ENCODE results near the gene NDUFAF8. TPM values are rescaled to one million over a fixed set of nuclear protein-coding genes. Genes with fewer than 3 reads are reported as not detected.

Gene NDUFAF8
- total RNA-seq, 2 experiments from 2014 or later: 34.6 to 38.6 TPM

DNA sequence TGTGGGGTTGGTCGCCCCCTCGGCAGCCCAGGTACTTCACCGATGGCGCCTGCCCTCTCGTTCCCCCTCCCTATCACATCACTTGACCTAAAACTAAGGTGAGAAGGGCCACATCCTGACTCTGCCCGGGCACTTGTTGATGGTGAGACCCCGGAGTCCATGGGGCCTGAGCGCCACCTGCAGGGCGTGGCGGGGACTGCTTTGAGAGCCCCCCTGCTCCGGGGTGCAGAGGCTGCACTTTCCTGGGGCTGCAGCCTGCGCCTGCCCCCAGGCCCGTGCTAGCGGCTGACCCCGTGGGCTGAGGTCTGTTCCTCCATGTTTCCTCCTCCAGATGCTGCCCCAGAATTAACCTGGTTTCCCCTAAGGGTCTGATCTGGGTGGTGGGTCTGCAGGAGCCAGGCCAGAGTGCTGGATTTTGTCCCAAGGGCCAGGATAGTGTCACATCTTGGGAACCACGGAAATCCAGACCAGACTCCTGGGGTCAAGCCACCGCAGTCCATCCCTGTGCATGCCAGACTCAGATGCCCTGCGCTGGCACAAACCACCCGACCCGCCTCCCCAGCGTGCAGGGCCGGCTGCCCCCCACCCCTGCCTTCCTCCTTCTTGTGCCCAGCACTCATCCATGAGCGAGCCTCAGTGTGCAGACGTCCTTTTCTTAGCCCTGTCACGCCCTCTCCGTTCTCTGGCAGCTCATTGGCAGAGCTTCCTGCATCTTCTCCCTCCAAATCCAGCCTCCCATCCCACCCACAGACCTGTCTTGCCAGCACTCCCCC, 2.7 kb downstream of the NDUFAF8 start:
- TF ChIP-seq, protein P1, sequence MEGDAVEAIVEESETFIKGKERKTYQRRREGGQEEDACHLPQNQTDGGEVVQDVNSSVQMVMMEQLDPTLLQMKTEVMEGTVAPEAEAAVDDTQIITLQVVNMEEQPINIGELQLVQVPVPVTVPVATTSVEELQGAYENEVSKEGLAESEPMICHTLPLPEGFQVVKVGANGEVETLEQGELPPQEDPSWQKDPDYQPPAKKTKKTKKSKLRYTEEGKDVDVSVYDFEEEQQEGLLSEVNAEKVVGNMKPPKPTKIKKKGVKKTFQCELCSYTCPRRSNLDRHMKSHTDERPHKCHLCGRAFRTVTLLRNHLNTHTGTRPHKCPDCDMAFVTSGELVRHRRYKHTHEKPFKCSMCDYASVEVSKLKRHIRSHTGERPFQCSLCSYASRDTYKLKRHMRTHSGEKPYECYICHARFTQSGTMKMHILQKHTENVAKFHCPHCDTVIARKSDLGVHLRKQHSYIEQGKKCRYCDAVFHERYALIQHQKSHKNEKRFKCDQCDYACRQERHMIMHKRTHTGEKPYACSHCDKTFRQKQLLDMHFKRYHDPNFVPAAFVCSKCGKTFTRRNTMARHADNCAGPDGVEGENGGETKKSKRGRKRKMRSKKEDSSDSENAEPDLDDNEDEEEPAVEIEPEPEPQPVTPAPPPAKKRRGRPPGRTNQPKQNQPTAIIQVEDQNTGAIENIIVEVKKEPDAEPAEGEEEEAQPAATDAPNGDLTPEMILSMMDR (IDR thresholded peaks at IDR 0.05): peak; percentile 40
- H3K4me3 ChIP-seq (ENCODE audit: low read length): no peak overlapping the region
- ChIA-PET CTCF (no interaction called here), POLR2A (no interaction called here)
- no peak overlapping the region for H3K27ac ChIP-seq (ENCODE audit: low read depth in 1 of 2, low read length in 2 of 2)
- H3K9me3 ChIP-seq (ENCODE audit: control insufficient read depth in 1 of 2, insufficient read depth in 1 of 2, low read length in 2 of 2): no peaks in the 10 kb centered on the region
- Mint-ChIP-seq H3K9me3 (no peaks in the 10 kb centered on the region), H3K27ac (no peak overlapping the region), H3K36me3 (ENCODE audit: low read depth) (peaks cover 10% of the 10 kb centered on the region), H3K4me3 (peak overlapping the region; percentile 90), H3K27me3 (no peaks in the 10 kb centered on the region), H3K4me1 (ENCODE audit: low read depth) (peaks cover 35% of the 10 kb centered on the region)
- DNase-seq: peak; percentile 27 to 75 (median 56)
- intact Hi-C loops (cut with DNase I, micrococcal nuclease): loop anchor here (1.0 to 5.0 kb wide), 4 partner anchors 100 to 210 kb away; no protein-coding TSS in a partner anchor
- H3K36me3 ChIP-seq (ENCODE audit: insufficient read depth, low read length): peaks cover 11% of the 10 kb centered on the region
- ATAC-seq (ENCODE audit: poor library complexity): no peak
- H3K4me1 ChIP-seq (ENCODE audit: insufficient read depth, low read length): peaks cover 45% of the 10 kb centered on the region
- H3K27me3 ChIP-seq (ENCODE audit: control insufficient read depth in 1 of 2, insufficient read depth in 2 of 2, low read length in 2 of 2): no peaks in the 10 kb centered on the region

DNA sequence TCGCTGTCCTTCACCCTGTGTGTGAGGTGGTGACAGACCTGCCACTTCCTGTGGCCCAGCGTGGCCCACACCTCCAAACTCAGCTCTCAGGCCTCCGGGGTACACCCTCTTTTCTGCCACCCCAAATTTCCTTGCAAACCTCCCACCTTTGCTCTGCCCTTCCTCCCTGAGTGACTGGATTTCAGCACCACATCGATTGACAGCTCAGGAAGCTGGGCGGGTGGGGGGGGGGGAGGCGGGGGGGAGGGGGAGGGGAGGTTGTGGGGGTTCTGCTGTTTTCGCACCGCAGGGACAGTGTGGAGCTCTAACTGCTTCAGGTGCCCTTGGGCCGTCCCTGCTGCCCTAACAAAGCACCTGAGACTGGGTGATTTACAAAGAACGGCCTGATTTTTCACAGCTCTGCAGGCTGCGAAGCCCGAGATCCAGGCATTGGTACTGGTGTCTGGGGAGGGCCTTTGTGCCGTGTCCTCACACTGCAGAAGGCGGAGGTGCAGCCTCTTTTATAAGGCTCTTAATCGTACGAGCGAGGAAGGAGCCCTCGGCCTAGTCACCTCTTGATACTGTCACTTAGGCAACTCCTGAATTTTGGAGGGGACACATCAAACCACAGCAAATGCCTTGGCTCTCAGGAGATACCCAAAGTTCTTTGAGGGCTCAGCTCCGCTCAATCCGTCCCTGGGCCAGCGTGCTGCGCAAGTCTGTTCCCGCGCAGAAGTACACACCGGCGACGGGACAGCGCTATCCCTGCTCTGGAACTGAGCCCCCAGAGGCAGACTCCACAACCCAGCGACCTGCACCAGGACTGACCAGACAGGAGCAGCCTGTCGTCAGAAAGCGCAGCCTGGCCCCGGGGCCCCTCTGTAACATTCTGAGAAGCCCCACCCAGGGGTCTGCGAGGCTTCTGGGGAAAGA, 3.6 kb downstream of the NDUFAF8 start:
- ChIA-PET CTCF (no interaction called here), POLR2A (no interaction called here)
- peaks cover 36% of the 10 kb centered on the region for H3K4me1 ChIP-seq (ENCODE audit: insufficient read depth, low read length)
- peaks cover 29% of the 10 kb centered on the region for H3K4me1 Mint-ChIP-seq (ENCODE audit: low read depth)
- intact Hi-C loops (cut with DNase I, micrococcal nuclease): loop anchor here (5.0 kb wide), 2 partner anchors 100 to 210 kb away; no protein-coding TSS in a partner anchor
- H3K9me3 Mint-ChIP-seq: no peaks in the 10 kb centered on the region
- no peaks in the 10 kb centered on the region for H3K27me3 ChIP-seq (ENCODE audit: control insufficient read depth in 1 of 2, insufficient read depth in 2 of 2, low read length in 2 of 2)
- no peaks in the 10 kb centered on the region for H3K9me3 ChIP-seq (ENCODE audit: control insufficient read depth in 1 of 2, insufficient read depth in 1 of 2, low read length in 2 of 2)
- TF ChIP-seq, protein P1 (IDR thresholded peaks at IDR 0.05): no peak
- peaks cover 10% of the 10 kb centered on the region for H3K36me3 Mint-ChIP-seq (ENCODE audit: low read depth)
- DNase-seq (no peak), ATAC-seq (ENCODE audit: poor library complexity) (no peak)
- H3K27ac ChIP-seq (ENCODE audit: low read depth in 1 of 2, low read length in 2 of 2): no peak overlapping the region
- H3K27ac Mint-ChIP-seq: no peak overlapping the region
- H3K4me3 Mint-ChIP-seq: peak overlapping the region; percentile 74
- no peak overlapping the region for H3K4me3 ChIP-seq (ENCODE audit: low read length)
- no peaks in the 10 kb centered on the region for H3K27me3 Mint-ChIP-seq
- peaks cover 11% of the 10 kb centered on the region for H3K36me3 ChIP-seq (ENCODE audit: insufficient read depth, low read length)

DNA sequence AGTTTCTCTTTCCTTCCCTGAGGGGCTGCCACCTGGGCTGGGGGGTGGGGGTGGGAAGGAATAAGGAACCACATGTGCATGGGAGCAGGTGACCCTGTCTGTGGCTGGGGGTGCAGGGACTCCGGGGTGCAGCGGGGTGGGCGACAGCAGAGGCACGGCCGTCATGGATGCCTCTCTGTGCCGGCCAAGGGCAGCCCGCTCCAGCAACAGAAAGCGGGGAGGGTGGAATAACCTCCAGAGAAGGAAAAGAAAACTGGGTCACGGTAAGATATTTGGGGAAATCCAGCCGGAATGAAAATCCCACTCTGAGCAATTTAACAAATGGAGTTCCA, 4.2 kb downstream of the NDUFAF8 start:
- POLR2A ChIA-PET: no interaction called here
- peaks cover 30% of the 10 kb centered on the region for H3K4me1 ChIP-seq (ENCODE audit: insufficient read depth, low read length)
- no peak for ATAC-seq (ENCODE audit: poor library complexity)

More for the DNA sequence above, 4.2 kb downstream of the NDUFAF8 start:
- H3K4me3 Mint-ChIP-seq: no peak overlapping the region
- Histone ChIP-seq H3K27ac (ENCODE audit: low read depth in 1 of 2, low read length in 2 of 2) (no peak overlapping the region), H3K4me3 (ENCODE audit: low read length) (no peak overlapping the region), H3K36me3 (ENCODE audit: insufficient read depth, low read length) (peaks cover 11% of the 10 kb centered on the region), H3K27me3 (ENCODE audit: control insufficient read depth in 1 of 2, insufficient read depth in 2 of 2, low read length in 2 of 2) (no peaks in the 10 kb centered on the region), H3K9me3 (ENCODE audit: control insufficient read depth in 1 of 2, insufficient read depth in 1 of 2, low read length in 2 of 2) (no peaks in the 10 kb centered on the region)
- TF ChIP-seq, protein P1 (IDR thresholded peaks at IDR 0.05): no peak
- no peak for DNase-seq
- no peaks in the 10 kb centered on the region for H3K27me3 Mint-ChIP-seq
- CTCF ChIA-PET: no interaction called here
- no peaks in the 10 kb centered on the region for H3K9me3 Mint-ChIP-seq
- peaks cover 10% of the 10 kb centered on the region for H3K36me3 Mint-ChIP-seq (ENCODE audit: low read depth)
- no peak overlapping the region for H3K27ac Mint-ChIP-seq
- intact Hi-C loops (cut with DNase I, micrococcal nuclease): loop anchor here (5.0 kb wide), 2 partner anchors 101 to 211 kb away; no protein-coding TSS in a partner anchor
- H3K4me1 Mint-ChIP-seq (ENCODE audit: low read depth): peaks cover 23% of the 10 kb centered on the region

All from CD4-positive, alpha-beta T cell (primary cell).